GM19023 (cell line): Measurements from ENCODE around the gene ITGA4.

Experiments
- ATAC-seq: cut with Tn5 transposase; IDR thresholded peaks from one replicate; pipeline ENCODE4 v1.9.1; 2021; ENCODE audit warnings: mild to moderate bottlenecking, moderate library complexity; ENCODE audit not compliant: unreplicated experiment

The ITGA4 gene

GRCh38 chr2:181570833-181571661 is 113.9 kb downstream of the ITGA4 start:
- no peak for ATAC-seq

DNA sequence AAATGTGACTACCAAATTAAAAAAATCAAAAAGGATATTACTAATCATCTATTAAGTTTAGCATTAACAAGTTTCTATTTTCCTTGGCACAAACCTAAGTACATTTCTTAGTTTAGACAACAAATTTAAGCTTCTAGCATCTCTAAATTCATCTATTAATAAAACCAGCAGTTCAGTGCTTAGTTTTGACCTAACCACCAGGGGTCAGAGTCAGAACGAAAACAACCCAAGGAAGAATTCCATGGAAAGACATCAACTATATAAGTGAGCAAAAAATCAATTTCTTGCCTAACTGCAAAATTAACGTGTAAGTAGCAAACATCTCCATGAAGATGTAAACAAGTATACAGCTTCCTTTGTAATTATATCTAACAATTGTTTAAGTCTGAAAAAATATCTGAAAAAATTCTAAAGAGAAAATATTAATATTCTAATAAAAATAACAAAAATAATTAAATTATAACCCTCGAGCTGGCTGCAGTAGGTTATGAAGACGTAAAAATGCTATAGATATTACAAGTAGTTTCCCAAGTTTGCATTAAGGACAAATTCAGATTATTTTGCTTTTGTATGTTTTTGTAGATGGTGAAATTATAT is 116.1 kb downstream of the ITGA4 start:
- no peak for ATAC-seq

- ATAC-seq: no peak
Observed at GRCh38 chr2:181574321-181574720, 117.1 kb downstream of the ITGA4 start.

DNA sequence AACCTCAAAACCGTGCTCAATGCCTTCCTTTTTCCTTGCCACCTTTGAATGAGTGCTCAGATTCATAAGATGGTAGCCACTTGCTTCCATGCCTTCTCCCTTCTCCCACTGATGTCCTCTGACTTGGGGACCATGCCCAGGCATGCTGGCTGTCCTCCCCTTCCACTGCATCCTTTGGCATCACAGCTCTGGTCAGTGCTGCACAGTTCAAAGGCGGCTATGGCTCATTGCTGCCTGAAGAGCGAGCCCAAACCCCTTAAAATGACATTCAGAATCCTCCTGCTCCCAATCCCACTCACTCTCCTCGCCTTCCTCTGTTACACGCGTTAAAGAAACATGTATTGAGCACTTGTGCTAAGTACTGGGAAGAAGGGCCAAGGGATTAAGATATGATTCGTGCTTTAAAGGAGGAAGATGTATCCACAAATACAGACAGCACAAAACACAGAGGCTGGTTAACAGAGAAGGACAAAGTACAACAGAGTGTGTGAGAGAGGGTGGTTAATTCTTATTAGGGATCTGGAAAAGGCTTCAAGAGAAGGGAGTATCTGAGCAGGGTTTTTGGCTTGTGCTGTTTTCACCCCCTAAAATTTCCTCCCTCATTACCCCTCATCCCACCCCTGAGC is 118.0 kb downstream of the ITGA4 start:
- ATAC-seq: no peak

- ATAC-seq: no peak
Observed at GRCh38 chr2:181575650-181576025, 118.5 kb downstream of the ITGA4 start.

DNA sequence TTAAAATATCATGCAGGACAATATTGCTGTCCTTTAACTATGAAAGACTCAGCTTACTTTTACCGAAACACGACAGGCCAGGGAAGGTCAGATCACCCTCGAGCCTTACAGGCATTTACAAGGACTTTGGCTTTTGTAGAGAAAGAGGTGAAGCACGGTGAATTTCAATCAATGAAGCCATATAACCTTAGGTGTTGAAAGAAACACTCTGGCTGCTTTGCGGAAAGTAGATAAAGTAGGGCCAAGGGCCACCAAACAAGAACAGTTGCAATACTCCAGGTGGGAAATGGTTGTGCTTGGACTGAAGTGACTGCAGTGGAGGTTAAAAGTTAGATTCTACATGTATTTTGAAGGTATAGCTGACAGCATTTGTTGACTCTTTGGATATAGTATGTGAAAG is 119.2 kb downstream of the ITGA4 start:
- ATAC-seq: no peak

DNA sequence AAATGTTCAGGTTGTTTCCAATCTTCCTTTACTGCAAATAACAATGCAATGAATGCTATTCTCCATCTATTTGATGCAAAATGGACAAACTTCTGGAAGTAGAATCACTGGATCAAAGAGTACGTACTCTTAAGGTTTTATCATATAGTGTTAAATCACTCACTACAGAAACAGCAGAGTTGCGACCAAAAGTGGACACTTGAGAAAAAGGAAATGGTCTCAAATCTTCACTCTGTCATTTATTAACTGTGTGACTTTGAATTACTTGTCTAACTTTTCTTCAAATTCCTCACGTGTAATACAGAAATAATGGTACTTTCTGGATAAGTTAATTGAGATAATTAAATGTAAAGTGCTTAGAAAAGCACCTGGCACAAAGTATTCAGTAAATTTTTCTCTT is 121.6 kb downstream of the ITGA4 start:
- ATAC-seq: no peak

GRCh38 chr2:181581534-181581933 is 124.3 kb downstream of the ITGA4 start:
- ATAC-seq: no peak

DNA sequence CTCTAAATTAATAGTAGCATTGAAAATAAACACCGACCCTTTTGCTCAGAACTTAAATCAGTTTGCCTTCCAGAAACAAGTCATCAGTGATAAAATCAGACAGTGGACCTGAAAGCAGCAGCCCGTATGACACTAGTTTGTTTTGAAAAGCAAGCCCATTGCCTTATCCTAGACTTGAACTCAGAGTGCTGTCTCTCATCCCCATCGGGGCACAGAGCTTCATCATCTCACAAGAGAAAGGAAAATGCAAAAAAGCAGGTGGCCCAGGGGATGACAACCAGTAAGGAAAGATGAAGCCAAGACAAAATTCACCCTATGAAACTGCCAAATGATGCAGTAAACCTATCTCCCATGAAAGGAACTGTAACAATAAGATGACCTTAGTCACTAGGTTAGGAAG is 128.5 kb downstream of the ITGA4 start:
- ATAC-seq: no peak
